ENCODE data around the gene RPS6KA1.

DNA sequence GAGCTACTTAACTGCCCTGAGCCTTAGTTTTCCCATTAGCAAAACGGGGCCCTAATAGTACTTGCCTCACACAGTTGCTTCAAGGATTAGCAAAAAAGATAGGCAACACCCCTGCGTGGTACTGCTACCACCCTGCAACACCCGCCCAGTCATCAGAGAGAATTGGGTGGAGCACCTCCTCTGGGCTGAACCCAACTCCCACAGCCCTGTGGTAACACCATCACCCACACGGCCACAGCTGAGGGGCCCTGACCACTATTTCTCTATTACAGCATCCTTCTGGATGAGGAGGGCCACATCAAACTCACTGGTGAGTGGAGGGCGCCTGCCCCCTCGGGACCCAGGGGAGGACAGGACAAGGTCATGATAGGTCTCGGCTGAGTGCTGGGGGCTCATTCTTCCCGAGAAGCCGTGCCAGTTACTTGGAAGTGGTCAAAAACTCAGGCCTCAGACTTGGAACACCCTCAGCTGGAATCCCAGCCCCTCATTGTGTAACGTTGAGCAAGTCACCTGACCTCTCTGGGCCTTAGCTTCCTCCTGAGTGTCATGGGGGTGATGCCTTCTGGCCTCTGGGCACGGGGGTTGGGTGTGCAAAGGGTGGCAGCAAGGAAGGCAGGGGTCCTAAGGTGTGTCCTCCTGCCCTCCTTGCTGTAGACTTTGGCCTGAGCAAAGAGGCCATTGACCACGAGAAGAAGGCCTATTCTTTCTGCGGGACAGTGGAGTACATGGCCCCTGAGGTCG lies 24.6 kb downstream of the RPS6KA1 start:
- TF ChIP-seq EP300 (IDR thresholded peaks at IDR 0.05) (no peak), POLR2AphosphoS5 (IDR thresholded peaks at IDR 0.05) (no peak)
- TF ChIP-seq, protein P1, sequence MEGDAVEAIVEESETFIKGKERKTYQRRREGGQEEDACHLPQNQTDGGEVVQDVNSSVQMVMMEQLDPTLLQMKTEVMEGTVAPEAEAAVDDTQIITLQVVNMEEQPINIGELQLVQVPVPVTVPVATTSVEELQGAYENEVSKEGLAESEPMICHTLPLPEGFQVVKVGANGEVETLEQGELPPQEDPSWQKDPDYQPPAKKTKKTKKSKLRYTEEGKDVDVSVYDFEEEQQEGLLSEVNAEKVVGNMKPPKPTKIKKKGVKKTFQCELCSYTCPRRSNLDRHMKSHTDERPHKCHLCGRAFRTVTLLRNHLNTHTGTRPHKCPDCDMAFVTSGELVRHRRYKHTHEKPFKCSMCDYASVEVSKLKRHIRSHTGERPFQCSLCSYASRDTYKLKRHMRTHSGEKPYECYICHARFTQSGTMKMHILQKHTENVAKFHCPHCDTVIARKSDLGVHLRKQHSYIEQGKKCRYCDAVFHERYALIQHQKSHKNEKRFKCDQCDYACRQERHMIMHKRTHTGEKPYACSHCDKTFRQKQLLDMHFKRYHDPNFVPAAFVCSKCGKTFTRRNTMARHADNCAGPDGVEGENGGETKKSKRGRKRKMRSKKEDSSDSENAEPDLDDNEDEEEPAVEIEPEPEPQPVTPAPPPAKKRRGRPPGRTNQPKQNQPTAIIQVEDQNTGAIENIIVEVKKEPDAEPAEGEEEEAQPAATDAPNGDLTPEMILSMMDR (IDR thresholded peaks at IDR 0.05): no peak
